HG02943 (cell line): ENCODE results near the gene CST5.
"Not testable (repeated sequence)": the region's sequence is repeated elsewhere in the genome, so short reads cannot be mapped to it uniquely, and the experiment has no call there.

Experiments
- ATAC-seq: cut with Tn5 transposase; IDR thresholded peaks from one replicate; pipeline ENCODE4 v1.9.1; 2021; ENCODE audit warnings: mild to moderate bottlenecking, low read depth, moderate library complexity; ENCODE audit not compliant: unreplicated experiment

Gene CST5

GRCh38 chr20:23890867-23891266 is 11.3 kb upstream of the CST5 start:
- not testable (repeated sequence) for ATAC-seq

- ATAC-seq, result no peak
These were observed 10.2 kb upstream of the CST5 start for GRCh38 chr20:23889775-23890187.

- ATAC-seq, result no peak
These were observed 8.3 kb upstream of the CST5 start for GRCh38 chr20:23887856-23888255.

- ATAC-seq, result no peak
These were observed 5.2 kb upstream of the CST5 start for GRCh38 chr20:23884771-23885162.

- no peak for ATAC-seq
These were observed 4.7 kb upstream of the CST5 start for GRCh38 chr20:23884136-23884770.

- no peak for ATAC-seq
These were observed 1.8 kb upstream of the CST5 start for GRCh38 chr20:23881371-23881770.

GRCh38 chr20:23880417-23880816 is 869 bp upstream of the CST5 start:
- ATAC-seq, result no peak

- ATAC-seq, result no peak
These were observed 345 bp upstream of the CST5 start for GRCh38 chr20:23879811-23880374.

- ATAC-seq, result no peak
These were observed 761 bp downstream of the CST5 start for GRCh38 chr20:23878787-23879186.

GRCh38 chr20:23878016-23878542 is 1.5 kb downstream of the CST5 start:
- ATAC-seq, result not testable (repeated sequence)

GRCh38 chr20:23877524-23877923 is 2.0 kb downstream of the CST5 start:
- no peak for ATAC-seq

- ATAC-seq, result no peak
These were observed 3.8 kb downstream of the CST5 start for GRCh38 chr20:23875606-23876237.

GRCh38 chr20:23874747-23875146 is 4.8 kb downstream of the CST5 start:
- no peak for ATAC-seq

- no peak for ATAC-seq
These were observed 6.1 kb downstream of the CST5 start for GRCh38 chr20:23873370-23874015.

- ATAC-seq, result no peak
These were observed 7.5 kb downstream of the CST5 start for GRCh38 chr20:23872065-23872464.

- ATAC-seq, result no peak
These were observed 9.1 kb downstream of the CST5 start for GRCh38 chr20:23870461-23870860.

- no peak for ATAC-seq
These were observed 10.0 kb downstream of the CST5 start for GRCh38 chr20:23869520-23869919.

- ATAC-seq, result no peak
These were observed 11.2 kb downstream of the CST5 start for GRCh38 chr20:23868321-23868720.

- no peak for ATAC-seq
These were observed 12.3 kb downstream of the CST5 start for GRCh38 chr20:23867152-23867776.

GRCh38 chr20:23860771-23861170 is 18.8 kb downstream of the CST5 start:
- not testable (repeated sequence) for ATAC-seq
